Measurements from ENCODE around the gene GIT1. TPM values are rescaled to one million over a fixed set of nuclear protein-coding genes. Genes with fewer than 3 reads are reported as not detected.

The GIT1 gene
- total and polyA plus RNA-seq, 2 of the 13 experiments (the other 11 are each of a cell fraction or from before 2014, with no cell fraction given), result 14.2 to 30.8 TPM

DNA sequence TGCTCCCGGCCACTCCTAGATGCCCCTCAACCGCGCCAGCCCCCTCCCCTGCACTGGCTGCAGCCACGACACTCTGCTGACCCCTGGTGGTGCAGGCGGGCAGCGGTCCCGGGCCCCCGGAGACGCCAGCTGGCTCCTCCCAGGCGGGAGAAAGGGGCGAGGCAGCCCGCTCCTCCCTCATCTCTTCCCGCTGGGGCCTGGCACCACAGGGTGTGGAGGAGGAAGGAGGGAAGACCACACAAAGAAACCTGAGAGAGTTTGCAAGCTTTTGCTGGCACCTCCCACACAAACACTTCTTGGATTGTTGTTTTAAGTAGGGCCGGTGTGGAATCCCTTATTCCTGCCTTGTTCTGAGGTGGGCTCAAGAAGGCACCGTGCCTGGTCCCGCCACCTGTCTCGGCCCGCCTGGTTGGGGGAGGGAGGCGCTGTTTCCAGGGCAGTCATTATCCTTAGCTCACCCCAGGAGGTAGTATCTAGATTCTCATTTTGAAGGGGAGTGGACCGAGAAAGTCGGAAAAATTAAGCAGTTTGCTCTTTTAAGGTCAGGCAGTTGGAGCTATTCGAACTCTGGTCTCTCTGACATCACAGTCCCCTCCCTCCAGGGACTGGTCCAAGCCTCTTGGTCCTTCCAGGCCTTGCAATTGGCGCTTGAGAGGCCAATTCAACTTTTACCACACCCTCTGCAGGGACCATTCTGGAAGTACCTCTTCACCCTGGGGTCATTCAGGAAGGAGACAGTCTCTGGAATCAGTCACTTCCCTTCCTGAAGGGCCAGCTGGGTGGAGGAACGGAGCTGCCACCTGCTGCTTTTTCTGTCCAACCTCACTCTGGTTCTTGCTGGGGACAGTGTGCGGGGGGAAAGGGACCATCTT is 2.5 kb upstream of the GIT1 start (continued):
- TF ChIP-seq, protein P1, sequence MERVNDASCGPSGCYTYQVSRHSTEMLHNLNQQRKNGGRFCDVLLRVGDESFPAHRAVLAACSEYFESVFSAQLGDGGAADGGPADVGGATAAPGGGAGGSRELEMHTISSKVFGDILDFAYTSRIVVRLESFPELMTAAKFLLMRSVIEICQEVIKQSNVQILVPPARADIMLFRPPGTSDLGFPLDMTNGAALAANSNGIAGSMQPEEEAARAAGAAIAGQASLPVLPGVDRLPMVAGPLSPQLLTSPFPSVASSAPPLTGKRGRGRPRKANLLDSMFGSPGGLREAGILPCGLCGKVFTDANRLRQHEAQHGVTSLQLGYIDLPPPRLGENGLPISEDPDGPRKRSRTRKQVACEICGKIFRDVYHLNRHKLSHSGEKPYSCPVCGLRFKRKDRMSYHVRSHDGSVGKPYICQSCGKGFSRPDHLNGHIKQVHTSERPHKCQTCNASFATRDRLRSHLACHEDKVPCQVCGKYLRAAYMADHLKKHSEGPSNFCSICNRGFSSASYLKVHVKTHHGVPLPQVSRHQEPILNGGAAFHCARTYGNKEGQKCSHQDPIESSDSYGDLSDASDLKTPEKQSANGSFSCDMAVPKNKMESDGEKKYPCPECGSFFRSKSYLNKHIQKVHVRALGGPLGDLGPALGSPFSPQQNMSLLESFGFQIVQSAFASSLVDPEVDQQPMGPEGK (CRISPR knock-in tag; IDR thresholded peaks at IDR 0.05), result peak; percentile 95
- TF ChIP-seq, protein P2, sequence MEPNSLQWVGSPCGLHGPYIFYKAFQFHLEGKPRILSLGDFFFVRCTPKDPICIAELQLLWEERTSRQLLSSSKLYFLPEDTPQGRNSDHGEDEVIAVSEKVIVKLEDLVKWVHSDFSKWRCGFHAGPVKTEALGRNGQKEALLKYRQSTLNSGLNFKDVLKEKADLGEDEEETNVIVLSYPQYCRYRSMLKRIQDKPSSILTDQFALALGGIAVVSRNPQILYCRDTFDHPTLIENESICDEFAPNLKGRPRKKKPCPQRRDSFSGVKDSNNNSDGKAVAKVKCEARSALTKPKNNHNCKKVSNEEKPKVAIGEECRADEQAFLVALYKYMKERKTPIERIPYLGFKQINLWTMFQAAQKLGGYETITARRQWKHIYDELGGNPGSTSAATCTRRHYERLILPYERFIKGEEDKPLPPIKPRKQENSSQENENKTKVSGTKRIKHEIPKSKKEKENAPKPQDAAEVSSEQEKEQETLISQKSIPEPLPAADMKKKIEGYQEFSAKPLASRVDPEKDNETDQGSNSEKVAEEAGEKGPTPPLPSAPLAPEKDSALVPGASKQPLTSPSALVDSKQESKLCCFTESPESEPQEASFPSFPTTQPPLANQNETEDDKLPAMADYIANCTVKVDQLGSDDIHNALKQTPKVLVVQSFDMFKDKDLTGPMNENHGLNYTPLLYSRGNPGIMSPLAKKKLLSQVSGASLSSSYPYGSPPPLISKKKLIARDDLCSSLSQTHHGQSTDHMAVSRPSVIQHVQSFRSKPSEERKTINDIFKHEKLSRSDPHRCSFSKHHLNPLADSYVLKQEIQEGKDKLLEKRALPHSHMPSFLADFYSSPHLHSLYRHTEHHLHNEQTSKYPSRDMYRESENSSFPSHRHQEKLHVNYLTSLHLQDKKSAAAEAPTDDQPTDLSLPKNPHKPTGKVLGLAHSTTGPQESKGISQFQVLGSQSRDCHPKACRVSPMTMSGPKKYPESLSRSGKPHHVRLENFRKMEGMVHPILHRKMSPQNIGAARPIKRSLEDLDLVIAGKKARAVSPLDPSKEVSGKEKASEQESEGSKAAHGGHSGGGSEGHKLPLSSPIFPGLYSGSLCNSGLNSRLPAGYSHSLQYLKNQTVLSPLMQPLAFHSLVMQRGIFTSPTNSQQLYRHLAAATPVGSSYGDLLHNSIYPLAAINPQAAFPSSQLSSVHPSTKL (CRISPR knock-in tag; IDR thresholded peaks at IDR 0.05), result peak; percentile 46; the same call in 1 of the 2 replicates
- TF ChIP-seq ZNF446 (CRISPR knock-in tag; IDR thresholded peaks at IDR 0.05) (no peak), MIXL1 (CRISPR knock-in tag; IDR thresholded peaks at IDR 0.05) (0 out of 2 replicates have a peak, but pooled peaks have one; percentile 44), ZNF10 (CRISPR knock-in tag; IDR thresholded peaks at IDR 0.05; ENCODE audit: borderline replicate concordance, low read depth) (no peak), ZKSCAN5 (CRISPR knock-in tag; IDR thresholded peaks at IDR 0.05) (no peak), SPEN (CRISPR knock-in tag; IDR thresholded peaks at IDR 0.05; ENCODE audit: low read depth) (peak; percentile 57), BRCA1 (CRISPR knock-in tag; IDR thresholded peaks at IDR 0.05) (no peak), ZNF768 (CRISPR knock-in tag; IDR thresholded peaks at IDR 0.05) (peak; percentile 75), FOXA3 (CRISPR knock-in tag; IDR thresholded peaks at IDR 0.05) (0 out of 2 replicates have a peak, but pooled peaks have one; percentile 31), GLI4 (CRISPR knock-in tag; IDR thresholded peaks at IDR 0.05; ENCODE audit: borderline replicate concordance) (no peak), ELF4 (CRISPR knock-in tag; IDR thresholded peaks at IDR 0.05; ENCODE audit: borderline replicate concordance) (no peak), ZNF790 (CRISPR knock-in tag; IDR thresholded peaks at IDR 0.05; ENCODE audit: borderline replicate concordance) (no peak; the same call in 1 of the 2 replicates), RFXAP (CRISPR knock-in tag; IDR thresholded peaks at IDR 0.05; ENCODE audit: borderline replicate concordance) (0 out of 2 replicates have a peak, but pooled peaks have one; percentile 39), SKI (IDR thresholded peaks at IDR 0.05; ENCODE audit: partially characterized antibody) (peak; percentile 79), JDP2 (CRISPR knock-in tag; IDR thresholded peaks at IDR 0.05; ENCODE audit: borderline replicate concordance) (no peak), NFKB2 (CRISPR knock-in tag; IDR thresholded peaks at IDR 0.05; ENCODE audit: borderline replicate concordance) (0 out of 2 replicates have a peak, but pooled peaks have one; percentile 25), KLF16 (CRISPR knock-in tag; IDR thresholded peaks at IDR 0.05) (0 out of 4 replicates have a peak, but pooled peaks of 1 of the 2 experiments have one; percentile 79), MIER2 (CRISPR knock-in tag; IDR thresholded peaks at IDR 0.05) (no peak)
- TF ChIP-seq, protein P3, sequence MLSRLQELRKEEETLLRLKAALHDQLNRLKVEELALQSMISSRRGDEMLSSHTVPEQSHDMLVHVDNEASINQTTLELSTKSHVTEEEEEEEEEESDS (CRISPR knock-in tag; IDR thresholded peaks at IDR 0.05; ENCODE audit: borderline replicate concordance), result no peak
- TF ChIP-seq, protein P4, sequence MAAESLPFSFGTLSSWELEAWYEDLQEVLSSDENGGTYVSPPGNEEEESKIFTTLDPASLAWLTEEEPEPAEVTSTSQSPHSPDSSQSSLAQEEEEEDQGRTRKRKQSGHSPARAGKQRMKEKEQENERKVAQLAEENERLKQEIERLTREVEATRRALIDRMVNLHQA (CRISPR knock-in tag; IDR thresholded peaks at IDR 0.05), result no peak
- TF ChIP-seq, protein P5, sequence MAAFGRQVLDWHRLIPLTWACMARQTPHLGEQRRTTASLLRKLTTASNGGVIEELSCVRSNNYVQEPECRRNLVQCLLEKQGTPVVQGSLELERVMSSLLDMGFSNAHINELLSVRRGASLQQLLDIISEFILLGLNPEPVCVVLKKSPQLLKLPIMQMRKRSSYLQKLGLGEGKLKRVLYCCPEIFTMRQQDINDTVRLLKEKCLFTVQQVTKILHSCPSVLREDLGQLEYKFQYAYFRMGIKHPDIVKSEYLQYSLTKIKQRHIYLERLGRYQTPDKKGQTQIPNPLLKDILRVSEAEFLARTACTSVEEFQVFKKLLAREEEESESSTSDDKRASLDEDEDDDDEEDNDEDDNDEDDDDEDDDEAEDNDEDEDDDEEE (CRISPR knock-in tag; IDR thresholded peaks at IDR 0.05), result 0 out of 2 replicates have a peak, but pooled peaks have one; percentile 71
